Activated effector memory CD4-positive, alpha-beta T cell treated with Interleukin-2 at 50 U/mL for 16 hours (primary cell): Measurements from ENCODE around the gene ARHGAP20.

Experiments
- DNase-seq: peaks from one replicate; pipeline ENCODE4 v3.0.0-alpha.2; 2020

Gene ARHGAP20, protein sequence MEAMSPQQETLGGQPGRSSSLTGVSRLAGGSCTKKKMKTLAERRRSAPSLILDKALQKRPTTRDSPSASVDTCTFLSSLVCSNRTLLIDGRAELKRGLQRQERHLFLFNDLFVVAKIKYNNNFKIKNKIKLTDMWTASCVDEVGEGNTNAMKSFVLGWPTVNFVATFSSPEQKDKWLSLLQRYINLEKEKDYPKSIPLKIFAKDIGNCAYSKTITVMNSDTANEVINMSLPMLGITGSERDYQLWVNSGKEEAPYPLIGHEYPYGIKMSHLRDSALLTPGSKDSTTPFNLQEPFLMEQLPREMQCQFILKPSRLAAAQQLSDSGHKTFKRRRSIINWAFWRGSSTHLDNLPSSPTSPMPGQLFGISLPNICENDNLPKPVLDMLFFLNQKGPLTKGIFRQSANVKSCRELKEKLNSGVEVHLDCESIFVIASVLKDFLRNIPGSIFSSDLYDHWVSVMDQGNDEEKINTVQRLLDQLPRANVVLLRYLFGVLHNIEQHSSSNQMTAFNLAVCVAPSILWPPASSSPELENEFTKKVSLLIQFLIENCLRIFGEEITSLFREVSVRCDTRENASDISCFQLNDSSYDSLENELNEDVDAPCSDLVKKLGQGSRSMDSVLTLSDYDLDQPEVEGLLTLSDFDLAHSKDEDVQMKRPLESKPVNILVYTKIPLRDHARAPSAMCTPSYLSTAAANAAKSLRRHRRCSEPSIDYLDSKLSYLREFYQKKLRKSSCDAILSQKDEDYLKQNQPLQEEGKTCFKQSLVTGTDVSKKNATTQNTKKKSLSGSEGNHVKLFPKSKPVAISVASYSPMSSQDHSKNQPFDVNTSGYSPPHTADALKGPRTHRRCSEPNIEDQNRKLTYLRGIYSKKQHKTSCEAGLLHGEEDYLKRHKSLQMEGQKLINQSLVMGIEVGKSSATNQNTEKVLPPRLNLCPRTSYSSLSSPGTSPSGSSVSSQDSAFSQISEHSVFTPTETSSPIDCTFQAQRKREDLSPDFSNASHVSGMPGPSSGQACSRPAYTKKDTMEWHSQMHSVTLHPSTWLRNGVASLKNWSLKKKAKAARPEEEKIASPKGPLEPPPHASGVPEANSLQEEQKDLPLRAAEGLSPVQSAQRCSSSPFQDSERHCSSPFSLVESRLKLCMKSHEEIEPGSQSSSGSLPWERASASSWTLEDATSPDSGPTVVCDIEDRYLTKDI

GRCh38 chr11:110711776-110712658, at the start of gene ARHGAP20:
Gene ARHGAP20 (minus strand): TSS chr11:110712437. CDS start chr11:110712231, 206 bp downstream.
- DNase-seq, result no peak

DNA sequence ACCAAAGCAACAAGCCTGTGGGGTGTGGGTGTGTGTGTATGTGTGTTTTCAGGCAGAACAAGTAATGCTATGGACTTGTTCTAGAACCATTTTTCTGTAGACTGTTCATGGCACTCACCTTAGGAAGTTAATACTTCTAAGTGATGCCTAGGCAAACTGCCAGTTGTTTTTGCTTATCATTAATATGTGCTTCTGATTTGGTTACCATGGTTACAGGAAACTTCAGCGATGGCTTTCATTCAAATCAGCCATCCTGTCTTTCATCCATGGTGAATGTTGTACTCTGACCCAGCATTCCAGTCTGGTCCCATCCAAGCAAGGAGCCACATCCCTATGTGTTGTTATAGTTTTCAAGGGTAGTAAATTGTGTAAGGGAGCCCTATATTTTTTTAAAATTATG, 49.8 kb upstream of the ARHGAP20 start:
- no peak for DNase-seq

GRCh38 chr11:110761131-110761530, 48.9 kb upstream of the ARHGAP20 start:
- no peak for DNase-seq

GRCh38 chr11:110759972-110760381, 47.7 kb upstream of the ARHGAP20 start:
- no peak for DNase-seq

- no peak for DNase-seq
These were observed 45.9 kb upstream of the ARHGAP20 start for GRCh38 chr11:110757962-110758755.

DNA sequence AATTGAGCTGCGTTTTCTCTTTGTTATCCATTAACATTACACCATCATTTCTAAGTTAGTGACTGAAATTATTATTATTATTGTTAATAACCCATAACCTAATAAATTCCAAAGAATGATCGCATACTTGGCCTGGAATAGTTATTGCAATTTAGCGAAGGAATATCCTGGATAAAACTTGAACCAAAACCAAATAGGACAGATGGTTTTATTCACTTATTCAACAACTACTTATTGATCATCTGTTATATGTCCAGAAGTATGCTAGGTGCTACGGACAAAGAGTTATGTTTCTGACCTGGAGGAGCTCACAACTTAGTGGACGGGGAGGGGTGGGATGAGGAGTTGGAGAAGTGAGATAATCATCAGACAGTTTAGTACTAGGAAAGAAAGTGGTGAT, 44.8 kb upstream of the ARHGAP20 start:
- DNase-seq, result no peak

DNA sequence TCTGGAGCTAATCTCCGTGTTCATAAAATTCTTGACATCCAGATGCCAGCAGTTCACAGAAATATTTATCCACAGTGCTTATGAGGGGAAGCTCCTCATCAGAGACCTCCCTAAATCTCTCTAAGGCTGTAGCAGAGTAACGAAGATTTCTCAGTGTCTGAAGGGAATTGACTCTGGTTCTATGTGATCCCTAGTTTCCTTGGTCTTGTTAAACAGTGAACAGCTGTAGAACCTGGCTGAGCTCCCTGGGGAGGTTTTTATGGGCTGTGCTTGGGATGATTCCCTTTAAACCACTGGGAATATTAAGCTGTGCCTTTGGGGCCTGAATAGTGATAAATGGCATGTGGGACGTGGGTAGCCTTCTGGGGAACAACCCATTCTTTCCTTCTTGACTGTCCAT, 43.7 kb upstream of the ARHGAP20 start:
- DNase-seq, result no peak

DNA sequence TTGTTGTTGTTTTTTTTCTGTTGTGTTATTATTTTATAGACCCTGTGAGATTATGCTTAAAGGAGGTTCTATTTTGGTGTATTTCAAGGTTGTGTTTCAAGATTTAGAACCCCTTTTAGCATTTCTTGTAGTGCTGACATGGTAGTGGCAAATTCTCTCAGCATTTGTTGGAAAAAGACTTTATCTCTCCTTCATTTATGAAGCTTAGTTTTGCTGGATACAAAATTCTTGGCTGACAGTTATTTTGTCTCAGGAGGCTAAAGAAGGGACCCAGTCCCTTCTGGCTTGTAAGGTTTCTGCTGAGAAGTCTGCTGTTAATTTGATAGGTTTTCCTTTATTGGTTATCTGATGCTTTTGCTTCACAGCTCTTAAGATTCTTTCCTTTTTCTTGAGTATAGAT, 40.7 kb upstream of the ARHGAP20 start:
- DNase-seq, result no peak

DNA sequence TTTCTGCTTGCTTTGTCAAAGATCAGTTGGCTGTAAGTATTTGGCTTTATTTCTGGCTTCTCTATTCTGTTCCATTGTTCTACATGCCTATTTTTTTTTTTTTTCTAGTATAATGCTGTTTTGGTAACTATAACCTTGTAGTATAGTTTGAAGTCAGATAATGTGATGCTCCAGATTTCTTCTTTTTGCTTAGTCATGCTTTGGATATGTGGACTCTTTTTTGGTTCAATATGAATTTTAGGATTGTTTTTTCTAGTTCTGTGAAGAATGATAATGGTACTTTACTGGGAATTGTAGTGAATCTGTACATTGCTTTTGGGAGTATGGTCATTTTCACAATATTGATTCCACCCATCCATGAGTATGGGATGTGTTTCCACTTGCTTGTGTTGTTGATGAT, 37.9 kb upstream of the ARHGAP20 start:
- DNase-seq, result no peak

GRCh38 chr11:110747531-110747930, 35.3 kb upstream of the ARHGAP20 start:
- DNase-seq, result no peak

GRCh38 chr11:110738641-110739040, 26.4 kb upstream of the ARHGAP20 start:
- no peak for DNase-seq

DNA sequence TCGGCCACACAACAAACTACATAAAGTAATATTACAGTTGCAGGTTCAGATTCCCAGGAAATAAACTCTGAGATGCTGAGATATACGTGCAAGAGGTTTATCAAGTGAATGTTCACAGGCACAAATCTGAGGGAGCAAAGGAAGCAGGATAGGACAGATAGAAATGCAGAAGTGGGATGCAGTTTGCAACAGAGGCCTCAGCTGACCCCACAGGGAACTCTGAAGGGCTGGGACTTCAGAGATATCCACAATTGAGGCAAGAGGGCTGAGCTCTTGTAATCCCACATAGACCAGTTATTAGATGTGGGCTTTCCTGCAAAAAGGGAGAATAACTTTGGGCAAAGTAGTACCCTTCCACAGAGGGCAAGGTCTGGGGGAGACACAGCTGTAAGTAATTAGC, 25.4 kb upstream of the ARHGAP20 start:
- no peak for DNase-seq

DNA sequence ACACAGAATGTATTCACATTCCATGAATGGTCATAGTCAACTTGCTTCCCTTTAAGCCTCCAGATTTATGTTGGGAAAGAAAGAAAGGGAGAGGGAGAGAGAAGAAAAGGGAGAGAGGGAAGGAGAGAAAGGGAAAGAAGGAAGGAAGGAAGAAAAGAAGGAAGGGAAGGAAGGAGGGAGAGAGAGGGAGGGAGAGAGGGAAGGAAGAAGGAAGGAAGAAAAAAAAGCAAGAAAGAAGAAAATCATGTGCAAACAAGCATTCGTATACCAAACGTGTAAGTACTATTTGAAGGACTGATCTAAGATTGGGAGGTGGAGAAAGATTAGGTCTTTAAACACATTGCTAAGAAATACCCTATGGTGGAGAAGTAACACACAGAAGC, 23.9 kb upstream of the ARHGAP20 start:
- DNase-seq, result no peak

DNA sequence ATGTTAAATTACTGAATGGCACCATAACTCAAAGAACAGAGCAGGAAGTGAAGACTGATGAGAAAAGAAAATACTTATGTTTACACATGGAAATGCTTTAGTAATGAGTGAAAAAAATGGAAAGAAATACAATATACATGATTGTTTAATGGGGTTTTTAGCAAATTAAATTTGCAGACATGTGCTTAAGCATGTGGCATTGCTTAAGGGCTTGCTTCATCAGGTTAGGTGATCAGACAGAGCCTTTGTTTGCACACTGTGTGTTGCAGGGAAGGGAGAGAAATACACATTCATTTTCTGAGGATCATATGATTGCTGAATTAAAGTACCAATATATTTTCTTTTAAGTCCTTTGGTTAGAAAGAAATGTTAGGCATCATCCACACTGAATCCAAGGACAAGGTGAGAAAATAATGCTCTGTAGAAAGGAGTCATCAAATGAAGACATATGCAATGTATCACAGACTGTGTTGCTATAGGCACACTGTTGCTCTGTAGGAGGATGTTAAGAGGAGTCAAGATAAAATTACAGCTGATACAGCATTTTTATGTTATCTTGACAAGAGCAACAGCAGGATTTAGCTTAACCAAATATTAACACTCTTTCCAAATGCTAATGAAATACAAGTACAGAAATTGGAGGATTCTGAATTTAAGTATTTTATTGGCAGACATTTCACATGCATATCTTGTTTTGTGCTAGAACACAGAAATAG, 23.4 kb upstream of the ARHGAP20 start:
- DNase-seq, result no peak

DNA sequence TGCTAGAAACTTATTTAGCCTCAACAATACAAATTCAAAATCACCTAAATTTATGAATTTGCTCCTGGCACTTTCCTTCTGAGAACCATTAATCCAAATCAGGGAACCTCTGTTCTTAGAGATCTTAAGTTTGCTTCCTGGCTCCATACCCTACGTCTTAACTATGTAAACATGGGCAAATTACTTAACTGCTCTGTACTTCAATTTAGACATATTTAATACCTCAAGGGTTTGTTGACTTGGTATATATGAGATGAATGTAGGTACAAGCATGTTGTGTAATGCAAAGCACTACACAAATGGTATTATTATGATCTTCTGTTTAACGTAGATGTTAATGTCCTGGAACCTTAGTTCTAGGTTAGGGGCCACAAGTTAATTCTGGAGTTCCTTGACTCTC, 22.6 kb upstream of the ARHGAP20 start:
- DNase-seq, result no peak

DNA sequence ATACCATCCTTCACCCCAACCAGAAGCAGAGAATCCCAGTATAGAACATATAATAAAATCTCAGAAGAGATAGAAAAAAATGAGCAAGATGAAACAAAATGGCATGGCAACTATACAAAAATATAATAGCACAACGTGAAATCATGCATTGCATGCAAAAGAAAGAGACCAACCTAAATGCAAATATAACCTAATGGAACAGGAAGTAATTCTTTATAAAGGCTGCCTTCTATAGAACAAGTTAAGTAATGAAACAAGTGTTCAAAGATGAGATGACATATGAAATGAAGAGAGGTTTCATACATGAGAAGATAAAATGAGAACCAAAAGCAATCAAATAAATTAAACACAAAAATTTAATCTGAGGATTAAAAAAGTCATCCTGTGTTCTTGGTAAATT, 18.5 kb upstream of the ARHGAP20 start:
- DNase-seq, result no peak

DNA sequence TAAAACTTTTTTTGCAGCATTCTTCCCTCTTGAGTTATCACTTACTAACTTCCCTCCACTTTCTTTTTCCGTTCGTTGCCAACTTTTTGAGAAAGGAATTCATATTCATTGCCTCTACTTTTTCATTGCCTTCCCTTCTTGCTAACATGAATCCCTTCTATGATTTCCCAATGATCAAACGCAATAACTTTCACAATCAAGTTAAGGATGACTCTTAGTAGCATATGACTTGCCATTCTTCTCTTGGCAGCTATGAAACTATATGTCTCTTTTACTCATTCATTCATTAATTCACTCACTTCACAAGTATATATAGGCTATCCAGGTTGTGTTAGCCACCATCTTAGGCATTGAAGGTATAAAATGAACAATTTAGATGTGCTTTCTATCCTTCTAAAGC, 16.6 kb upstream of the ARHGAP20 start:
- no peak for DNase-seq

DNA sequence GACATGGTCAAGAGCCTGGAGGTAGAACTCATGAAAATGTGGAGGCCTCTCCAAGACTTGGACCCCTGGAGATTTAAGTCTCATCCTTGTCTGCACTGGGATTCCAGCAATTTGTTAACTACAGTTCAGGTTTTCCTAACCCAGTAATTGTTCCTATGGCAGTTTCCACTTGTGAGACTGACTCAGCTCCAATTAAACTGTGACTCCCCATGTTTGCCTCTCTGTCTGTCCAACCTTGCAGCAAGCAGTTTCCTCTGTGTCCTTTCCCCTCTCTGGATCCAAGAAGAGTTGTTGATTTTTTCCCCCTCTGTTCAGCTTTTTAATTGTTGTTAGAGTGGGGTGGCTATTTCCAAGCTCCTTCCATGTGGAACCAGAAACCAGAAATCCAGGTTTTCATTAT, 16.2 kb upstream of the ARHGAP20 start:
- no peak for DNase-seq

GRCh38 chr11:110724358-110724757, 12.1 kb upstream of the ARHGAP20 start:
- DNase-seq, result no peak

GRCh38 chr11:110720431-110721275, 8.4 kb upstream of the ARHGAP20 start:
- no peak for DNase-seq
